Transverse colon (tissue), 4 donors: ENCODE measurements around the gene SLC4A5.

Source experiments
- EP300 ChIP-seq: sonication (generic); formaldehyde crosslinking; IDR thresholded peaks from one replicate; pipeline ENCODE4 v1.6.1; 2017; ENCODE audit warnings: antibody characterized with exemption, low read depth
- POLR2A ChIP-seq: fragments of 450-650 bp; IDR thresholded peaks from one replicate; pipeline ENCODE4 v1.6.1; 2016; ENCODE audit warnings: antibody characterized with exemption, mild to moderate bottlenecking, moderate library complexity
- POLR2AphosphoS5 ChIP-seq, 3 donors: sonication (generic); formaldehyde crosslinking; IDR thresholded peaks; one replicate each; pipeline ENCODE4 v1.6.1; 2016; ENCODE audit warnings: antibody characterized with exemption in 3 of 3
- TF ChIP-seq, protein P1 (sequence below), 5 experiments: fragments of 200-600 bp in 3 of 5; fragments of 450-650 bp in 2 of 5; sonication (generic) in 3 of 5; IDR thresholded peaks; 1 replicate in 2 of 5; 2 replicates in 3 of 5; pipeline ENCODE4 v1.5.1; 2016 to 2017; ENCODE audit warnings: antibody characterized with exemption in 5 of 5, inconsistent platforms in 3 of 5, mild to moderate bottlenecking in 2 of 5, moderate library complexity in 1 of 5

GRCh38 chr2:74317701-74318100 is 25.5 kb downstream of the SLC4A5 start:
- TF ChIP-seq, protein P1, sequence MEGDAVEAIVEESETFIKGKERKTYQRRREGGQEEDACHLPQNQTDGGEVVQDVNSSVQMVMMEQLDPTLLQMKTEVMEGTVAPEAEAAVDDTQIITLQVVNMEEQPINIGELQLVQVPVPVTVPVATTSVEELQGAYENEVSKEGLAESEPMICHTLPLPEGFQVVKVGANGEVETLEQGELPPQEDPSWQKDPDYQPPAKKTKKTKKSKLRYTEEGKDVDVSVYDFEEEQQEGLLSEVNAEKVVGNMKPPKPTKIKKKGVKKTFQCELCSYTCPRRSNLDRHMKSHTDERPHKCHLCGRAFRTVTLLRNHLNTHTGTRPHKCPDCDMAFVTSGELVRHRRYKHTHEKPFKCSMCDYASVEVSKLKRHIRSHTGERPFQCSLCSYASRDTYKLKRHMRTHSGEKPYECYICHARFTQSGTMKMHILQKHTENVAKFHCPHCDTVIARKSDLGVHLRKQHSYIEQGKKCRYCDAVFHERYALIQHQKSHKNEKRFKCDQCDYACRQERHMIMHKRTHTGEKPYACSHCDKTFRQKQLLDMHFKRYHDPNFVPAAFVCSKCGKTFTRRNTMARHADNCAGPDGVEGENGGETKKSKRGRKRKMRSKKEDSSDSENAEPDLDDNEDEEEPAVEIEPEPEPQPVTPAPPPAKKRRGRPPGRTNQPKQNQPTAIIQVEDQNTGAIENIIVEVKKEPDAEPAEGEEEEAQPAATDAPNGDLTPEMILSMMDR (IDR thresholded peaks at IDR 0.05), result no peak
- no peak for TF ChIP-seq EP300
- TF ChIP-seq POLR2A, result no peak
- no peak for TF ChIP-seq POLR2AphosphoS5 (IDR thresholded peaks at IDR 0.05)
